PFSK-1 (cell line): Measurements from ENCODE around the gene ANTXR1.

Experiments
- FOXP2 ChIP-seq: optimal IDR thresholded peaks from 2 replicates; pipeline ENCODE3; 2011; ENCODE audit warnings: borderline replicate concordance, control low read depth, inconsistent platforms; ENCODE audit not compliant: insufficient read depth; ENCODE audit errors: extremely low read length, extremely low read depth
- POLR2AphosphoS5 ChIP-seq: IDR thresholded peaks from 2 replicates; pipeline ENCODE4 v1.6.1; 2012; ENCODE audit warnings: low read depth, mild to moderate bottlenecking, control low read depth, low read length, moderate library complexity
- SIN3A ChIP-seq: IDR thresholded peaks from 2 replicates; pipeline ENCODE4 v1.6.1; 2012; ENCODE audit warnings: mild to moderate bottlenecking, low read length, moderate library complexity, borderline replicate concordance; ENCODE audit not compliant: insufficient read depth
- TAF1 ChIP-seq: IDR thresholded peaks from 2 replicates; pipeline ENCODE4 v1.6.1; 2012; ENCODE audit warnings: low read length, control low read depth, borderline replicate concordance; ENCODE audit not compliant: insufficient read depth
- TF ChIP-seq, protein P1 (sequence below), 2 experiments: IDR thresholded peaks; 2 replicates each; pipeline versions ENCODE4 v1.6.1 to v1.8.0; 2011 to 2012; ENCODE audit warnings: low read depth in 2 of 2, low read length in 2 of 2, control low read depth in 1 of 2, inconsistent platforms in 1 of 2, mild to moderate bottlenecking in 1 of 2, moderate library complexity in 1 of 2; ENCODE audit not compliant: insufficient read depth in 1 of 2

ANTXR1 gene

DNA sequence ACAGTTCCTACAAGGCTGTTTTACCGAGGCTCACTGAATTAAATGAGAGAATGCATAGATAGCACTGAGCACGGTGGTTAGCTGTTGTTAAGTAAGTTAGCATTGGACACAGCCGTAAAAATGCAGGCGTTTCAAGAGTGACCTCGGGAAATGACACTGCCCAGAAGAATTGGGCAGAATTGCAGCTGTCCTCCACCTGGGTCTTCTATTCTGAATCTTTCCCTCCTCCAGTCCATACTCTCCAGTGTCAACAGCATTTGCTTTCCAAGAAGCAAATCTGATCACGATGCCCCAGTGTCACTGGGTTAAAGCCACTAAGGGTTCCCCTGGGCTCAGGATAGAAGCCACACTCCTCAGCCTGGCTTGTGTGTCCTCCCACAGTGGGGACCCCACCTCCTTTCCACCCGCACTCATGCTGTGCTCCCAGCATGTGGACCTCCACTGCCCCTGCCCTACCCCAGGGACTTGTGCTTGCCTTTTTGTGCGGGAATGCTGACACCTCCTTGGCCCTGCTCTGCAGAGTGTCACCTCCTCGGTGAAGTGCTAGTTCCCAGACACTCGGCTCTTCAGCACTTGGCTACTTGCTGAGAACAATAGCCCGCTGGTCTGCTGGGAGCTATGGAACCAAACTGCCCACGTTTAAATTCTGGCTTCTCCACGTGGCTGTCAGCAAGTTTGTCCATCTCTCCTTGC is 135.0 kb downstream of the ANTXR1 start:
- TF ChIP-seq, protein P1, sequence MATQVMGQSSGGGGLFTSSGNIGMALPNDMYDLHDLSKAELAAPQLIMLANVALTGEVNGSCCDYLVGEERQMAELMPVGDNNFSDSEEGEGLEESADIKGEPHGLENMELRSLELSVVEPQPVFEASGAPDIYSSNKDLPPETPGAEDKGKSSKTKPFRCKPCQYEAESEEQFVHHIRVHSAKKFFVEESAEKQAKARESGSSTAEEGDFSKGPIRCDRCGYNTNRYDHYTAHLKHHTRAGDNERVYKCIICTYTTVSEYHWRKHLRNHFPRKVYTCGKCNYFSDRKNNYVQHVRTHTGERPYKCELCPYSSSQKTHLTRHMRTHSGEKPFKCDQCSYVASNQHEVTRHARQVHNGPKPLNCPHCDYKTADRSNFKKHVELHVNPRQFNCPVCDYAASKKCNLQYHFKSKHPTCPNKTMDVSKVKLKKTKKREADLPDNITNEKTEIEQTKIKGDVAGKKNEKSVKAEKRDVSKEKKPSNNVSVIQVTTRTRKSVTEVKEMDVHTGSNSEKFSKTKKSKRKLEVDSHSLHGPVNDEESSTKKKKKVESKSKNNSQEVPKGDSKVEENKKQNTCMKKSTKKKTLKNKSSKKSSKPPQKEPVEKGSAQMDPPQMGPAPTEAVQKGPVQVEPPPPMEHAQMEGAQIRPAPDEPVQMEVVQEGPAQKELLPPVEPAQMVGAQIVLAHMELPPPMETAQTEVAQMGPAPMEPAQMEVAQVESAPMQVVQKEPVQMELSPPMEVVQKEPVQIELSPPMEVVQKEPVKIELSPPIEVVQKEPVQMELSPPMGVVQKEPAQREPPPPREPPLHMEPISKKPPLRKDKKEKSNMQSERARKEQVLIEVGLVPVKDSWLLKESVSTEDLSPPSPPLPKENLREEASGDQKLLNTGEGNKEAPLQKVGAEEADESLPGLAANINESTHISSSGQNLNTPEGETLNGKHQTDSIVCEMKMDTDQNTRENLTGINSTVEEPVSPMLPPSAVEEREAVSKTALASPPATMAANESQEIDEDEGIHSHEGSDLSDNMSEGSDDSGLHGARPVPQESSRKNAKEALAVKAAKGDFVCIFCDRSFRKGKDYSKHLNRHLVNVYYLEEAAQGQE (IDR thresholded peaks at IDR 0.05; ENCODE audit: insufficient read depth in 1 of 2, low read depth in 2 of 2, low read length in 2 of 2): no peak
- TF ChIP-seq POLR2AphosphoS5: no peak
- no peak for TF ChIP-seq SIN3A
- no peak for TF ChIP-seq TAF1
- no peak for TF ChIP-seq FOXP2

DNA sequence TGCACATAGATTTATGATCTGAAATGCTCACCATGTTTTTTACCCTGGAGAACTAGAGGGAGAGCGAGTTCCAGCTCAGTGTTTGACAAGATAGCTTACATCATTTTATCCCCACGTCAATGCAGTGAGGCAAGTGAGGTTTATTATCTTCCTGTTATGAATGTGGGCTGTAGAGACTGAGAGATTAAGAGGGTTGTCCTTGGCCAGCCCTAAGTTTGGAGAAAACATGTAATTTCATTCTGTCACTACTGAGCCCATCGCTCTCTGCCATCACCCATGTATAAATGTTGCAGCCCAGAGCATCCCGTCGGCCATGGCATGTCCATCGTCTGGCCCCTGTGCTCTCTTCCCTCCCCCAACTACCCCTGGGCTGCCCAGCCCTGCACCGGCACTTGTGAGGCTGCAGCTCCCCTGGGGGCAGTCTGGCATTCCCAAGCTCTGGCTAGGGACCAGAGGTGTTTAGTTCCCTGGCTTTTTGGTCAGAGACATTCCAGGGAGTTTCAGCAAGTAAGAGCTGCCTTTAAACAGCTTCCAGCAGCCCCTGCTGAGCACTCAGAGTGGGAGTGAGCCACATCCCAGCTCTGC is 136.7 kb downstream of the ANTXR1 start:
- TF ChIP-seq FOXP2 (no peak), POLR2AphosphoS5 (no peak), TAF1 (no peak), SIN3A (no peak)
- TF ChIP-seq, protein P1 (IDR thresholded peaks at IDR 0.05; ENCODE audit: insufficient read depth in 1 of 2, low read depth in 2 of 2, low read length in 2 of 2): no peak

DNA sequence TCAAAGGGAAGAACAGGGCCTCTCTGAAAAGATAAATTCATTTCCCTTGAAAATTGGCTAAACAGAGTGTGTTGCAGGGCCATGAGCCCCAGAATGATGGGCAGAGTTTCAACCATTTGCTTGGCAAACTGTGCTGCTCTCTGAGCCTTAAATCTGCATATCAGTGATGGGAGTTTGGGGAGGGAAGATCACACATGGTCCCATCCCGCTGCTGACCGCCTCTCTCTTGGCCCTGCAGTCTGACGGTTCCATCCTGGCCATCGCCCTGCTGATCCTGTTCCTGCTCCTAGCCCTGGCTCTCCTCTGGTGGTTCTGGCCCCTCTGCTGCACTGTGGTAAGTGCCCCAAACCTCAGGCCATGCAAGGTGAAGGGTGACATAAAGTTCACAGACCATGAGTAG is 139.0 kb downstream of the ANTXR1 start:
- TF ChIP-seq, protein P1 (IDR thresholded peaks at IDR 0.05; ENCODE audit: insufficient read depth in 1 of 2, low read depth in 2 of 2, low read length in 2 of 2): no peak
- TF ChIP-seq FOXP2 (no peak), POLR2AphosphoS5 (no peak), TAF1 (no peak), SIN3A (no peak)

DNA sequence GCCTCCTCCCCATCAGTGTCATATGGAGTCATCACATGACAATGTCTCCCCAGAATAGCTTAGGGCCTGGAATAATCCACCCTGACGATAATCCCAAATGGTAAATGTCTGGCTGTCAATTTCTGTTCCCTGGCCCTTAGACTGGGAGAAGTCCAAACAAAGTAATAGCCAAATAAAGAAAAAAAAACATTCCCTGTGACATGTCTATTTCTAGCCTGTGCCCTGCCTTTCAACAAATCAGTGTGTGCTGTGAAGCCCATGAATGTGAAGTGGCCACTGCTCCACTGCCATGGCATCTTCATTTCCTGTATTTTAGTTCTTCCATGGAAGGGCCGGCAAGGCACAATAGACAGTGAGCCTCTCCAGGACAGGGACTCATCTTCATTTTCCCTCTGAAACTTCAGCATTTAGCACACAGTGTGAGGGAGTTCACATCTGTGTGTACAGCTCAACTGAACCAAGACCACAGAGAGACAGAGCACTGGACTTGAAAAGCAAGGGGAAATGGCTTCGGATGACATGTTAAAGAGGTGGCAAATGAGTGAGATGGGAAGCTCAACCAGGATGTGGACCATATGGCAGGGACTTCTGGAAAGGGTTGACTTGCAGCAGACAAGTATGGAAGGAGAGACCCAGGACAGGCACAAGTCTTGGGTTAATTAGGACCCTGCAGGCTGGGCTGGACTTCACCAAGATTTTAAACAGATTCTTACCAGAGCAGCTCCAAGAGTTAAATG is 140.0 kb downstream of the ANTXR1 start:
- TF ChIP-seq, protein P1 (IDR thresholded peaks at IDR 0.05; ENCODE audit: insufficient read depth in 1 of 2, low read depth in 2 of 2, low read length in 2 of 2): no peak
- TF ChIP-seq FOXP2: no peak
- TF ChIP-seq POLR2AphosphoS5: no peak
- no peak for TF ChIP-seq SIN3A
- TF ChIP-seq TAF1: no peak
